NCI-H2196 treated with DMSO at 0.1 percent for 48 hours (cell line): Measurements from ENCODE around the gene PACS1.

Experiments used
- DNase-seq: peaks from one replicate; lab custom pipeline; 2025; ENCODE audit not compliant: unreplicated experiment; lab: John Stamatoyannopoulos, UW

PACS1 gene

DNA sequence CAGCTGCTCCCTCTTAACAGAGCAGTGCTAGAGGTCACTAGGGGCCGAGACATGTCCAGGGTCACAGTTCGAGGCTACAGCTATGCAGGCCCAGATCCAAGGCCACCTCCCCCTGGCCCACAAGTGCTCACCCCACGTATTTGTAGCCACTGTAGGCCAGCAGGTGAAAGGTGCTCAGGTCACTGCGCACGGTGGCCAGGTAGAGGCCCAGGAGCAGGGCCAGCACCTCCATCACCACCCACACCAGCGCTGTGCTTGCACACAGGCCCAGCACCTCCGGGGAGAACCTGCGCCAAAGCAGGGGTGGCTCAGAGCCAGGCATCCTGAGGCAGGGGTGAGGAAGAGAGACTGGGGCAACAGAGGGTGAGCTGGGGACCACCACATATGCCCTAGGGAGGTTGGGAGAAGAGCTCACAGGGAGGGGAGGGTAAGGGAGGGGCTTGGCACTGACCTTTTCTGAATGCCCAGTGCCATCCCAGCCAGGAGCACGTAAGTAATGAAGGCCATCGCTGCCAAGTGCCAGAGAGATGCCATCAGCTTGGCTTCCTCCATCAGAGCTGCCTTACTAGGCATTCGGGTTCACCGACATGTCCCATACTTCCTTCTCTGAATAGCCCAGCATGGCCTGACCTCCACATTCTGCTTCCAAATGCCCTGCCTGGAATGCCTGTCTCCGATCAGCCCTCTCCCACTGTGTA lies 215.3 kb downstream of the PACS1 start:
- no peak for DNase-seq

DNA sequence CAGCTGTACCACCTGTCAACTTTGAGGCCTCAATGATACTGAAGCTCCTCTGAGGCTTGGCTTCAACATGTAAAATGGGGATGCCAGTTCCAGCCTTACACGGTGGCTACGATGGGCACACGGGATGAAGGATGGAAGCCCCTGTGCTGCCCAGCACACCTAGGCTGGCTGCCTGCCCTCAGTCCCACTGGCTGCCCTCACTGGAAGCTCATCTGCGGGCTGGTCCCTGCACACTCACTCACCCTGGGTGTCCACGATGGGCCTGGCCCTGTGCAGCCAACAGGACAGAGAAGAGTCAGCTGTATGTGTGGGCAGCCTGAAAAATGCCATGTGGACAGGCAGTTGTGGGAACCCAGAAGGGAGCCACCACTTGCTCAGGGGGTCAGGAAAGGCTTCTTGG lies 216.6 kb downstream of the PACS1 start:
- DNase-seq: no peak

DNA sequence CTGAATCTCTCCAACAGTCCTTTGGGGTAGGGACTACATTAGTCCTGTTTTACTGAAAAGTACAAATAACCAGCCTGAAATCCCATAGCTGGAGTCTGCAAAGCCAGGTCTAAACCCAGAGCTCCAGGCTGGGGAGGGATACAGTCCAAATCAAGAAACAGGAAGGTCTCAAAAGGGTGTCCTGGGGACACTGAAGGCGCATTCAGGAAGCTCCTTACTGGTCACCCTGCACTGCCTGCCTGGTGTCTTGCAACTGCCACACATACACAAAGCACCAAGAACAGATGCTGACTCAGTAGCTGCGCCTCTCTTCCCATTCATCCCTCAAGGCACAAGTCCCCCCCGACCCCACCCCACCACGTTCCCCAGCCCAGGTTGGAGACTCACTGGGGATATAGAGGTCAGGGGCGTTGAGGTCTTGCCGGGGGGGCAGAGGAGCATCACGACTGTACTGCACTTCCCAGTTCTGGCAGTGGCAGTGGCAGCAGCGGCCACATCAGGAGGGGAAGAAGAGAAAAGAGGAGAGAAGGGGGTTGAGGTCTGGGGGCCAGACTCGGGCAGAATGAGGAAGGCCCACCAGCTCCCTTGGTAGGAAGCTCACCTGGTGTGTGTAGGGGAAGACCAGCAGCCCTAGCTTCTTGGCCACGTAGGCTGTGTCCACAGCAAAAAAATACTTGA lies 217.3 kb downstream of the PACS1 start:
- DNase-seq: no peak

DNA sequence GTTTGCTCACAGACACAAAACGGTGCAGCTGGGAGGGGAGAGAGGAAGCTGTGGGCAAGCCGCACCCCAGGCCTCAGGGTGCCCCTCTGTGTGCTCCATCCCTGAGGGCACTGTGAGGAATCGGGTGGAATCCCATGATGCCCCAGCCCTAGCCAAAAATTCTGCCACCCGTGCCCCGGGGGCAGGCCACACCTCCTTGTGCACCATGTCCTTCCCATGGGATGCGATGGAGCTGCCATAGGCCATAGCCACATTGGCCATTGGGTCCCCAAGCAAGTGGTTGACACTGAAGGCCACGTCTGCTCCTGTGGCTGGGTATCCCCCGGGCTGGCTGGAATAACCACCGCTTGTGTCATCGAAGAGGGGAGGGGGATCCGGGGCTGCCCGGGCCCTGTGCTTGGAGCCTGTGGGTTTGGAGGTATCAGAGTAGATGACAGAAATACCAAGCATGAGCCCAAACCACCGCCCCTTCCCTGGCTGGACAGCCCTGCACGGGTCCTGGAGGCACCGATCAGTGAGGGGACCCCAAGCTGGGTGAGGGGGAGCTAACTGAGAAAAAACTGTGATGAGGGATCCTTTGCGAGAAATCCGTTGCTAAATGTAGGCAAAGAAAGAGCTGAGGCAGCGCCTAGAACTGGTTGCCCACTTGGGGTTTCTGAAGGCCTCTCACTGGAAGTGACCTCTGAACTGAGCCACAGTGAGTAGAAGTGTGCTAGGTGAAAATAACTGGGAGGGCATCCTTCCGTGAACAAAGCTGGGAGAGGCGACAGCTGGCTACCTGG lies 218.0 kb downstream of the PACS1 start:
- DNase-seq: no peak

DNA sequence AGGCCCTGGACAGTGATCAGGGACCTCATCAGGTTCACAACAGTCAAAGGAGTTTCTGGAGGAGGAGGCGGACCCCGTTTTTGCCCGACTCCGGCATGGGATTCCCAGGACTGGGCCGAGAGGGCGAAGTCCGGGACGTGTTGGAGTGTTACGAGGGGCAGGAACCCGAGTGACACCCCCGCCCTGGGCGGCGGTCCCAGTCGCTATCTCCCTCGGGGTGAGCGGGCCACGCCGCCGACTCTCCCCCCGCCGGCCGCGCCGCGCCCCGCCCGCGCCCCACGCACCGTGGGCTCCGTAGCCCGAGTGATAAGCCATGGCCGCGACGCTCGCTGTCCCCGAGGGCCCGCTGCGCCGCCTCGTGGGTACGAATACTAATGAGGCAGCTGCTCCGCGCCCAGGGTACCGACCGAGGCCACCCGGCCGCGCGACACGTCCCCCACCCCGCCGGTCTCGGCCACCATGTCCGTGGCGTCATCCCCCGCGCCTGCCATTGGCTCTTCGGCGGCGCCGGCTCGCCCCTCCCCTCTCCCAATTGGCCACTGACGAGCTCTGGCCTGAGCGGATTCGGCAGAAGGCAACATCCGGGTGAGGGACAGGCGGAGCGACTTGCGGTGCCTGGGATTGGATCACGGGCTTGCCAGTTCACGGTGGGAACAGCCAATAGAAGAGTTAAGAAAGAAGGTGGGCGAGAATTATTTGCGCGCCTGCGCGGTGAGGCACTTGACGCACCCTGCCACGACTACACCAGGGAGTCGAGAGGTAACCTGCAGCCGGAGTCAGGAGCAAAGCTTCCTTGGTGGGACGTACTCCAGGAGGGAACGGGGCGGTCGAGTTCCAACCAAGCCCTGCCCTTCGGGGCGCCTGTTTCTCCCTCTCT lies 218.8 kb downstream of the PACS1 start, which contains the start of gene YIF1A:
Gene YIF1A, minus strand, starts transcription at position 473 of the 877 bp plus-strand sequence. Its CDS starts 158 bp downstream, at position 315.
- DNase-seq: peak; percentile 98

DNA sequence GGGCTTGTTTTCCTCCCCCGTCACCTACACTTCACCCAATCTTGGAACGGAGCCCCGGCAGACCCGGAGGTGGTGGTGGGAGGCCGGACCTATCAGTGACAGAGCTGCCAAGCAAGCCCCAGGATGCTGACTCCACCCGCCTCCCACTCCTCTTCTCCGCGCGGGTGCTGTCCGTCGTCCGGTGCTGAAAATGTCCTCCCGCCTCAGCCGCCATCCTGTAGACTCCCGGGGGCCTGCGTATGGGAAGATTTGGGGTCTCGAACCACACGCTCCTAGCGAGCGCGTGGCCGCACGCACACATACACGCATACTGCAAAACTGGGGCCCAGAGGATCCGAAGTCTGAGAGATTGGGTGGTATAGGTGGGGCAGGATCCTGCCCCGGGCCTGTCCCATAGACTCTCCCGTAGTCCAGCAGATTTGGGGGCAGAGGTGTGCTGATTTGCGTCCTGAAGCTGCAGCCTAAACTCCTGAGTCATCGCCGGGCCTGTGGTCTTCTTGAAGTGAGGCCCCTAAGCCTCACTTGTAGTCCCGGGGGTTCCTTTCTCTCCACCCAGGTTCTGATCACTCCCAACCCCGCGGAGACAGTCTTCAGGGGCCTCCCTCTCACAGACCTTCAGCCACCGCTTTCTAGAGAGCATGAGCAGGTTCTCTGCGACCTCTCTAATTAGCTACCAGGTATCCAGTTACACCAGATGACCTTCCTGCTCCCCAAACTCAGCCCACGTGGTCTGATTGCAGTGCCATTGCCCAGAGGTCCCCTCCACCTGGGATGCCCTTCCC lies 219.7 kb downstream of the PACS1 start:
- no peak for DNase-seq

DNA sequence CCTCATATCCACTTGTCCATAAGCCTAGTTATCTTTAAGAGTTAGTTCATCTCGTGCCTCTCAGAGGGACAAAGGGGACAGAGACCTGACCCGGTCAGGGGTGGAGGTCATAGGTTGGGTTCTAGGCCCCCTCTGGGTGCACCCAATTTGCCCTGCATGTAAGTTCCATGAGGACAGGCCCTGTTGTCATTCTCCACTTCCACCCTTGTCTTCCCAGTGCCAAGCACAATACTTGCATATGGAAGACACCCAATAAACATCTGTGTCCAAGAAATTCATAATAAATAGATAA lies 220.2 kb downstream of the PACS1 start:
- no peak for DNase-seq

DNA sequence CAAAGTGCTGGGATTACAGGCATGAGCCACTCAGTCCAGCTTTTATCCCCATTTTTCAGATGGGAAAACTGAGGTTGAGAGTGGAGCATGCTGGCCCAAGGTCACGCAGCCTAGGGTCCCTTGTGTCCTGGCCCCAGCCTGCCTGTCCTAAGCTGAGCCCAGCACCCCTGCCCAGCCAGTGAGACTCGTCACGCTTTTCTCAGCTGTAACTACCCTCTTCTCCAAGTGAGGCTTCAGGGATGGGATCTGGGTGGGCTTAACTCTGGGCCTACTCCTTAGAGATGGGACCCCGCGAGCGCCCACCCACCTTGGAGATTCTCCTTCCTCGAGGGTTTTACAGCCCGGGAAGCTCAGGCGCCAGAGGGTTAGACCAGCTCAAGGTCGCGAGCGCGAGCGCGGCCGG lies 221.2 kb downstream of the PACS1 start:
- DNase-seq: no peak

DNA sequence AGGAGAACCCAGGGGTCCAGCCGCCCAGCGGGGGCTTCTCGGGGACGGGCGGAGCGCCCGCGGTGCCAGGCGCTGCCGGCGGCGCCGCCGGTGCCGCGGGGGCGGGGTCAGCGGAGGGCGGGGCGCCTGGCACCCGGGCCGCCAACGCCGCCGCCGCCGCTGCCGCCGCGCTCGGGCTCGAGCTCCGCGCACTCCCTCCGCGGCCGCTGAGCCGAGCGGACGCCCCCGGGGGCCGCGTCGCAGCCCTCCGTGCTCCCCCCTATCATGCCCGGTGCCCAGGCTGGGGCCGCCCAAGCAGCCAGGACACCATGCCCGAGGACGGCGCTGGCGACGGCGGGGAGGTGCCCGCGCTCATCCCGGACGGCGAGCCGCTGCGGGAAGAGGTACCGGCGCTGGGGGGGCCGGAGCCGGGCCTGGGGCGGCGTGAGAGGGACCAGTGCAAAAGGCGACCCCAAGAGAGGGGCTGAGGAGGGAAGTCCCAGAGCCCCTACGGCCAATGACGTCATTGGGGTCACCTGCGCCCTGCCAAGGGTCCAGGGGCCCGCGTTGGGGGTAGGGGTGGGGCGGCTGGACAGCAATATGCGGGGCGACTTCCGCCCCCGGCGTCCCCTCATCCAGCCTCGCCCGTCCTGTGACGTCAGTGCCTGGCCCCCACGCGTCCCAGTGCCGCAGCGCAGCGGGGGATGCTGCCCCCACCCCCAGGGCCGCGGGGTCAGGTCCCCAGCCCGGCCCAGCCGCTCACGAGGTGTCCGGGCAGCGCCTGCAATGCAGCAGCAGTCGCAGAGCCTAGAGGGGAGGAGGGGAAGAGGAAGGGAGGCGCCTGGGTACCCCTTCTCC lies 221.9 kb downstream of the PACS1 start, which contains the start of gene TMEM151A:
Gene TMEM151A, plus strand, starts transcription at position 189 of the 837 bp plus-strand sequence. Its CDS starts 120 bp downstream, at position 309.
- DNase-seq: peak; percentile 14

DNA sequence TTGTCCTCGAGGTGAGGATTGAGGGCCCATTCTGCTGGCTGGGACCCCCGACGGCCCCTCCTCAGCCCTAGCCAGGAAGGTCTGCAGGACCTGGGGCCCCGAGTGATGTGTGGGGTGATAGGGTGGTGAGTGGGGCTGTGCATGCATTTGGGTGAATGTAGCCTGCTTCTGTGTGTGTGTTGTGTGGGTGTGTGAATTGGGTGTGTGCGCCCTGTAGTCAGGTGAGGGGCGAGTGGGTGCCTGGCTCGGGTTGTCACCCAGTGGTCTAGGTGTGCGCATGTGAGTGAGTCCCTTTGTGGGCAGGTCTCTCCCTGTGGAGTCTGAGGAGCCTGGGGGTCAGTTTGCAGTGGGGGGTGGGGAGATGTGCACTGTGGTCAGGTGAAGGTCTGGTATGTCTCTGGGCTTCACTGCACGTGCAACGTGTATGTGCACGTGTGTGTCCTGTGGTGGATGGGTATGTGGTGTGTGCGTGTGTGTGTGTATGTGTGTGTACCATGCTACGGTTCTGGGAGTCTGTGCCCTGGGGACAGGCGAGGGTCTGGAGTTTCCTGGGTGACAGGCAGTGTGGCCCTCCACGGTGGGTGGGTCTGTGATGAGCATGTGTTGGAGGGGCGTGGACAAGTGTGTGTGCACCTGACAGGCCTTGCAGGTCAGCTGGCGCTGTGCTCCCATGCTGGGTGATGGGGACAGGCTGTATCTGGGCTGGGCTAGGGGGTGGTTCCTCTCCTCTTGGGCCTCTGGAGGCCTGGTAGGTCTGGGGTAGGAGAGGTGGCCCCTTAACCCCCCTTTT lies 222.7 kb downstream of the PACS1 start:
- no peak for DNase-seq

DNA sequence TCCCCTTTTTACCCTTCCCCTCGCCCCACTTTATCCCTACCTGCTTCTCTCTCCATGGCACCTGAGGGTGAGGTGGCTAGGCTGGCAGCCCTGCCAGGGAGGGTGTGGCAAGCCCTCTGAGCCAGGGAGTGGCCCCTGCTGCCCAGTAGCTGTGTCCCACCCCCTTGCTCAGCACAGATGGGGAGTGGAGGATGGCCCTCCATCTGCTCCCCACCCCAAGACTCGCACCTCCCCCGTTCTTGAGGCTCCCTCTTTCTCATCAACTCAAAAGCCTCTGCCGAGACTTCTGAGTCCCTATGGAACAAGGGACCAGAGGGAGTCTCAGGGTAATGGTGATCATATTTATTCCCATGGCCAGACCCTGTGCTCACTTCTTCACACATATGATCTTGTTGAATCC lies 223.3 kb downstream of the PACS1 start:
- DNase-seq: no peak

DNA sequence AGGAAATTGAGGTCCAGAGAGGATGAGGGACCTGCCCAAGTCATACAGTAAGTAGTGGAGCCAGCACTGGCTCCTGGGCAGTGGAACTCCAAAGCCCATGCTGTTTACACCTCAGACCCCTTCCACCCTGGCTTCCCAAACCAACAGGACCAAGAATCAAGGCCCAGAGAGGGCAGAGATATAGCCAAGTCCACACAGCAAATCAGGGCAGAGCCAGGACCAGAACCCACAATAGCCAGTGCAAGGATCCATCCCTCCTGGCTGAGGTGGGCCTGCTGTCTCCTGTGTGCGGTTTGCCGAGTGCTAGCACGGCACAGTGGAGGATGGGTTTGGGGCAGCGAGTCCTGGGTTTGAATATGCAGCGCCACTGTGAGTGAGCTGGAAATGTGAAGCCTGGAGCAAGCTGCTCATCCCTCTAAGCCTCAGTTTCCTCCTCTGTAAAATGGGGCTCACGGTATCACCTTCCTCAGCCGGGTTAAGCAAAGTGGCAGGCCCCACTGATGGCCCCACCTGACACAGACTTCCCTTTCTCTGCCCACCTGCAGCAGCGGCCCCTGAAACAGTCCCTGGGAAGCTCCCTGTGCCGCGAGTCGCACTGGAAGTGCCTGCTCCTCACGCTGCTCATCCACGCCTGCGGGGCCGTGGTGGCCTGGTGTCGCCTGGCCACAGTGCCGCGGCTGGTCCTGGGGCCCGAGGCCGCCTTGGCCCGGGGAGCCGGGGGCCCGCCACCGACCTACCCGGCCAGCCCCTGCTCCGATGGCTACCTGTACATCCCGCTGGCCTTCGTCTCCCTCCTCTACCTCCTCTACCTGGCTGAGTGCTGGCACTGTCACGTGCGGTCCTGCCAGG lies 223.9 kb downstream of the PACS1 start:
- no peak for DNase-seq
